PC-3 (cell line): ENCODE data around the gene TBC1D8. TPM values are rescaled to one million over a fixed set of nuclear protein-coding genes. Genes with fewer than 3 reads are reported as not detected.

Experiments
- ATAC-seq: fragments of 200-7000 bp; cut with Tn5 transposase; 2 replicates; pipeline ENCODE4 v1.9.1; 2020; ENCODE audit warnings: mild to moderate bottlenecking, moderate library complexity
- BruUV-seq: library from RNA; stranded (reverse); fragments of 400-500 nt; replicated peaks from 2 replicates; lab custom pipeline; 2021; lab: Mats Ljungman, UMichigan
- CTCF ChIA-PET: fragments of 300-600 bp; sonication (Branson Sonifier 250); formaldehyde crosslinking; loops from one replicate; lab custom pipeline; 2022; ENCODE audit warnings: antibody characterized with exemption; lab: Charles Lee
- POLR2A ChIA-PET: fragments of 300-600 bp; sonication (Branson Sonifier 250); formaldehyde crosslinking; loops from one replicate; lab custom pipeline; 2022; ENCODE audit warnings: antibody characterized with exemption; ENCODE audit not compliant: unreplicated experiment; lab: Charles Lee
- DNase-seq: peaks from one replicate; pipeline ENCODE4 v3.0.0-alpha.2; 2015
- H2AFZ ChIP-seq: fragments of 300-600 bp; sonication (generic); 2 replicates; pipeline ENCODE4 v1.6.0; 2016; ENCODE audit warnings: antibody characterized with exemption, low read length
- H3F3A ChIP-seq: fragments of 300-600 bp; sonication (generic); one replicate; pipeline ENCODE4 v1.6.0; 2017; ENCODE audit warnings: antibody characterized with exemption, low read length, control low read depth, mild to moderate bottlenecking; ENCODE audit not compliant: unreplicated experiment
- H3K27ac ChIP-seq: fragments of 300-600 bp; sonication (generic); 2 replicates; pipeline ENCODE4 v1.5.1; 2016; ENCODE audit warnings: mild to moderate bottlenecking, low read length
- H3K27me3 ChIP-seq: fragments of 300-600 bp; sonication (generic); 2 replicates; pipeline ENCODE4 v1.6.1; 2016; ENCODE audit warnings: low read length, mixed read lengths
- H3K36me3 ChIP-seq: fragments of 300-600 bp; sonication (generic); 2 replicates; pipeline ENCODE4 v1.6.1; 2016; ENCODE audit warnings: low read depth, mixed run types, low read length, mixed read lengths
- H3K4me1 ChIP-seq: fragments of 300-600 bp; sonication (generic); 2 replicates; pipeline ENCODE4 v1.5.1; 2016; ENCODE audit warnings: low read length; ENCODE audit not compliant: insufficient read depth
- H3K4me2 ChIP-seq: fragments of 300-600 bp; sonication (generic); 2 replicates; pipeline ENCODE4 v1.6.0; 2016; ENCODE audit warnings: low read length
- H3K4me3 ChIP-seq: fragments of 300-600 bp; sonication (generic); 2 replicates; pipeline ENCODE4 v1.5.1; 2016; ENCODE audit warnings: mild to moderate bottlenecking, low read length, mixed read lengths
- H3K79me2 ChIP-seq: fragments of 300-600 bp; sonication (generic); 2 replicates; pipeline ENCODE4 v1.6.1; 2017; ENCODE audit warnings: low read length, mixed read lengths
- H3K9ac ChIP-seq: fragments of 300-600 bp; sonication (generic); 2 replicates; pipeline ENCODE4 v1.6.0; 2016; ENCODE audit warnings: mild to moderate bottlenecking, low read length
- H3K9me2 ChIP-seq: fragments of 300-600 bp; sonication (generic); replicated peaks from 2 replicates; pipeline ENCODE4 v1.6.1; 2016; ENCODE audit warnings: mixed run types, low read length, mixed read lengths
- H3K9me3 ChIP-seq: fragments of 300-600 bp; sonication (generic); 2 replicates; pipeline ENCODE4 v1.6.1; 2016; ENCODE audit warnings: low read length, mixed read lengths
- H4K20me1 ChIP-seq: fragments of 300-600 bp; sonication (generic); 2 replicates; pipeline ENCODE4 v1.6.1; 2016; ENCODE audit warnings: low read length, mixed read lengths
- CTCF ChIP-seq: fragments of 300-600 bp; sonication (generic); conservative IDR thresholded peaks from 2 replicates; pipeline ENCODE4 v1.5.1; 2017; ENCODE audit warnings: antibody characterized with exemption, low read depth, mild to moderate bottlenecking, low read length
- EZH2 ChIP-seq: fragments of 300-600 bp; sonication (generic); IDR thresholded peaks from one replicate; pipeline ENCODE4 v1.6.1; 2017; ENCODE audit warnings: antibody characterized with exemption, mild to moderate bottlenecking, low read length; ENCODE audit not compliant: unreplicated experiment
- EZH2phosphoT487 ChIP-seq: fragments of 300-600 bp; sonication (generic); IDR thresholded peaks from 2 replicates; pipeline ENCODE4 v1.6.1; 2018; ENCODE audit warnings: mild to moderate bottlenecking, antibody characterized with exemption, low read length, borderline replicate concordance
- intact Hi-C: fragments of 100-400 bp; cut with micrococcal nuclease; formaldehyde crosslinking; loops from 2 replicates; pipeline ENCODE4 v1.9.0; 2023
- total RNA-seq: library from RNA; depleted of rRNA; stranded (reverse); fragments of >200 nt; gene quantifications from 2 replicates; pipeline ENCODE4 v1.2.3, GENCODE V29; 2014

Gene TBC1D8
- total RNA-seq, 1 experiment from 2014 or later = 39.7 TPM

- ATAC-seq (no peak), DNase-seq (no peak)
- H2AFZ ChIP-seq = no peak overlapping the region
- intact Hi-C loops = no loop called here
- ChIA-PET POLR2A (no interaction called here), CTCF (no interaction called here)
- H3K9me2 ChIP-seq = no peaks in the 10 kb centered on the region
- H4K20me1 ChIP-seq = no peaks in the 10 kb centered on the region
- no TSS peak for BruUV-seq
- no peak overlapping the region for H3K4me2 ChIP-seq
- no peak for TF ChIP-seq EZH2phosphoT487
- TF ChIP-seq EZH2 = no peak
- TF ChIP-seq CTCF = no peak
- H3F3A ChIP-seq = no peaks in the 10 kb centered on the region
- H3K4me3 ChIP-seq = no peak overlapping the region
- no peaks in the 10 kb centered on the region for H3K79me2 ChIP-seq
- H3K36me3 ChIP-seq = peaks cover 56% of the 10 kb centered on the region
- no peaks in the 10 kb centered on the region for H3K9me3 ChIP-seq
- no peak overlapping the region for H3K9ac ChIP-seq
- H3K27ac ChIP-seq = no peak overlapping the region
- no peaks in the 10 kb centered on the region for H3K4me1 ChIP-seq
- H3K27me3 ChIP-seq = no peaks in the 10 kb centered on the region
Observed at GRCh38 chr2:100971221-100971620, 180.0 kb downstream of the TBC1D8 start.

GRCh38 chr2:100969998-100970397 lies 181.2 kb downstream of the TBC1D8 start:
- Histone ChIP-seq H3K4me2 (no peak overlapping the region), H3K27me3 (no peaks in the 10 kb centered on the region), H3K27ac (no peak overlapping the region), H3K9me2 (no peaks in the 10 kb centered on the region), H3F3A (no peaks in the 10 kb centered on the region), H3K36me3 (peaks cover 52% of the 10 kb centered on the region), H3K79me2 (no peaks in the 10 kb centered on the region), H3K4me1 (no peaks in the 10 kb centered on the region), H4K20me1 (no peaks in the 10 kb centered on the region), H3K9ac (no peak overlapping the region), H3K9me3 (no peaks in the 10 kb centered on the region), H3K4me3 (no peak overlapping the region), H2AFZ (no peak overlapping the region)
- no peak for DNase-seq
- BruUV-seq = no TSS peak
- intact Hi-C loops = no loop called here
- TF ChIP-seq CTCF (no peak), EZH2phosphoT487 (no peak), EZH2 (no peak)
- ATAC-seq = no peak
- POLR2A ChIA-PET = no interaction called here
- CTCF ChIA-PET = no interaction called here

- ChIA-PET CTCF (no interaction called here), POLR2A (no interaction called here)
- intact Hi-C loops = no loop called here
- H3K79me2 ChIP-seq = no peaks in the 10 kb centered on the region
- TF ChIP-seq CTCF (no peak), EZH2phosphoT487 (no peak), EZH2 (no peak)
- H4K20me1 ChIP-seq = no peaks in the 10 kb centered on the region
- H3K9me2 ChIP-seq = no peaks in the 10 kb centered on the region
- no peak overlapping the region for H3K9ac ChIP-seq
- no peak overlapping the region for H3K4me3 ChIP-seq
- no peak overlapping the region for H2AFZ ChIP-seq
- DNase-seq = no peak
- ATAC-seq = no peak
- no peak overlapping the region for H3K4me2 ChIP-seq
- no peaks in the 10 kb centered on the region for H3K9me3 ChIP-seq
- no peaks in the 10 kb centered on the region for H3K4me1 ChIP-seq
- no peaks in the 10 kb centered on the region for H3K27me3 ChIP-seq
- no TSS peak for BruUV-seq
- no peaks in the 10 kb centered on the region for H3F3A ChIP-seq
- H3K27ac ChIP-seq = no peak overlapping the region
- peaks cover 51% of the 10 kb centered on the region for H3K36me3 ChIP-seq
Observed at GRCh38 chr2:100968146-100969145, 182.7 kb downstream of the TBC1D8 start.
